Stimulated activated CD8-positive, alpha-beta memory T cell treated with anti-CD3 and anti-CD28 coated beads, Interleukin-15, amount 100 ng/mL, for 4 hours (primary cell): ENCODE data around the gene SNRPB.

Experiments used
- DNase-seq, 2 donors: peaks; one replicate each; pipeline ENCODE4 v3.0.0-alpha.2; 2020; ENCODE audit warnings: low read depth in 2 of 2

SNRPB gene

DNA sequence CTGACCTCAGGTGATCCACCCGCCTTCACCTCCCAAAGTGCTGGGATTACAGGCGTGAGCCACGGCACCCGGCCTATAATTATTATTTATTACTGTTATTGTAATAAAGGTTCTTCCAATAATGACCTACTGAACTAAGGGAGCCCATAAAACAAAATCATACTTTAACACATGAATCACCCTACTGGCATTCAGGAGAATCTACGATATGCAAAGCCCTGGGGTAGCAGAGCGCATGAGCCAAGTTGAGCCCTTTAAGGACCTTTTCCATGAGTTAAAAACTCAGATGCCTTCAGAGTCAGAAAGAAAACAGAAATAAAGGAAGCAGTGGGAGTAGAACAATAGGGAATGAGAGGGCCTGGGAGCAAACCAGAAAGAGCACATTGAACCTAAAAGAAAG lies 41.5 kb downstream of the SNRPB start:
- no peak for DNase-seq

DNA sequence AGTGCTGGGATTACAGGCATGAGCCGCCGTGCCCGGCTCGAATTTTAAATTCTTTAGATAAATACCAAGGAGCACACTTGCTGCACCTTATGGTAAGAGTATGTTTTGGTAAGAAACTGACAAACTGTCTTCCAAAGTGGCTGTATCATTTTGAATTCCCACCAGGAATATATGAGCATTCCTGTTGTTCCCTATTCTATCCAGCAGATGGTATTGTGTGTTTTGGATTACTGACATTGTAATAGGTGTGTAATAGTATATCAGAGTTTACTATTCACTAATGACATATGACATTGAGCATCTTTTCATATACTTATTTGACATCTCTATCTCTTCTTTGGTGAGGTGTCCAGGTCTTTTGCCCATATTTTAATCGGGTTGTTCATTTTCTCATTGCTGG lies 49.3 kb downstream of the SNRPB start:
- no peak for DNase-seq

DNA sequence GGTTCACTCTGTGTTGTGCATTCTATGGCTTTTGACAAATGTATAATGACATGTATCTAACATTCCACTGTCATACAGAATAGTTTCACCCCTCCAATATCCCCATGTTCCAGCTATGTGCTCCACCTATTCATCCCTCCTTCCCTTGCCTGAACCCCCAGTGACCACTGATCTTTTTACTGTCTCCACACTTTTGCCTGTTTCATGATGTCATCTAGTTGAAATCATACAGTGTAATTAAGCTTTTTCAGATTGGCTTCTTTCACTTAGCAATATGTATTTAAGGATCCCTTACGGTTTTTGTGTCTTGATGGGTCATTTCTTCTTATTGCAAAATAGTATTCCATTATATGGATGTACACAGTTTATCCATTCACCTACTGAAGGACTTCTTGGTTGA lies 50.1 kb downstream of the SNRPB start:
- DNase-seq: no peak

DNA sequence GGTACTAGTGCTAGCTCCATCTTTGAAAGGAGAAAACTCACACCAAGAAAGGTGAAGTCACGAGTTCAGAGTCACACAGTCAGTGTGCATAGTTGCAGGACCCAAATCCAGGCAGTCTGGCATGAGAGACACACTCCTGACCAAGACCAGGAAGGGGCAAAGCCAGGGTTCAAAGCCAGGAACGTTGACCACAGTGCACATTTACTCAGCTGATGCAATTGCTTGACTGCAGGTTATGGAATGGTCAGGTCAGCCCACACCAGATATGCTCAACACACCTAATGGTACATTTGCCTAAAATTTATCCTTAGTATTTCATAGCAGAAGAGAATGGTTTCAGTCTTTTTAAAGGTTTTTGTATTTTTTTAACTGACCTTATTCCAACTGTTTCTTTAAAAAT lies 52.2 kb downstream of the SNRPB start:
- DNase-seq: no peak

DNA sequence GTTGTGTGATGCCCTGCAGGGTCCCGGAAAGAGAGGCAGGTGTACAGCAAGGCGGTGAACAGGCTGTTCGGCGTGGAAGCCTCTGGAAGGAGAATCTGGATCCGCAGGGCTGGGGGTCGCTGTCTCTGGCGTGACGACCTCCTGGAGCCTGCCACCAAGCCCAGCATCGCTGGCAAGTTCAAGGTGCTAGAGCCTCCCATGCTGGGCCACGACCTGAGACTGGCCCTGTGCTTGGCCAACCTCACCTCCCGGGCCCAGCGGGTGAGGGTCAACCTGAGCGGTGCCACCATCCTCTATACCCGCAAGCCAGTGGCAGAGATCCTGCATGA lies 53.4 kb downstream of the SNRPB start:
- no peak for DNase-seq

DNA sequence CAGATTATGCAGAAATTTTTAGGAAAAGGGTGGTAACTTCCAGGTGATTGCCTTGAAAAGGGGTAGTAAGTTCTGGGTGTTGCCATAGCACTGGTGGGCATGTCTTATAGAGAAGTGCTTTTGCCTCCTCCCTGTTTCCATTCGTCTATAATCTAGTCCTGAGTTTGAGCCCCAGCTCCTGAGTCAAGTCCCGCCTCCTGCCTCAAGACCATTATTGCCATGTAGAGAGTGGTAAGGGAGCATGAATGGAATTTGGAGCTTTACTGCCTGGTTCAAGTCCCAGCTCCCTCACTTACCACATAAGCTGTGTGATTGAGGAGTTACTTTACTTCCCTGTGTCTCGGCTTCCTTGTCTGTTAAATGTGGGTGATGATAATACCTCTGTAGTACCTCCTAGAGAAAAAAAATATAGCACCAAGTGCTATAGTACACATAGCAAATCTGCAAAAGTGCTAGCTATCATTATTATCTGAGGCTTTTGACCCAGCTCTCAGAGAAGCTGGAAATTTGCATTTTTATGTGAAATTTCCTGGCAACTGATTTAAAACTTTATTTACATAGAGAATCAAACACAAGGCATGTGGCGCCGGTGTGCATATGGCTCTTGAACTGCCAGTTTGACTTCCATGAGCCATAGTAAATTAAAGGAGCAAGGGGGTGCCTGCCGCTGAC lies 53.9 kb downstream of the SNRPB start:
- no peak for DNase-seq
